ENCODE results near the gene ABCB11.
"Not testable (repeated sequence)": the region's sequence is repeated elsewhere in the genome, so short reads cannot be mapped to it uniquely, and the experiment has no call there.

ABCB11 gene

DNA sequence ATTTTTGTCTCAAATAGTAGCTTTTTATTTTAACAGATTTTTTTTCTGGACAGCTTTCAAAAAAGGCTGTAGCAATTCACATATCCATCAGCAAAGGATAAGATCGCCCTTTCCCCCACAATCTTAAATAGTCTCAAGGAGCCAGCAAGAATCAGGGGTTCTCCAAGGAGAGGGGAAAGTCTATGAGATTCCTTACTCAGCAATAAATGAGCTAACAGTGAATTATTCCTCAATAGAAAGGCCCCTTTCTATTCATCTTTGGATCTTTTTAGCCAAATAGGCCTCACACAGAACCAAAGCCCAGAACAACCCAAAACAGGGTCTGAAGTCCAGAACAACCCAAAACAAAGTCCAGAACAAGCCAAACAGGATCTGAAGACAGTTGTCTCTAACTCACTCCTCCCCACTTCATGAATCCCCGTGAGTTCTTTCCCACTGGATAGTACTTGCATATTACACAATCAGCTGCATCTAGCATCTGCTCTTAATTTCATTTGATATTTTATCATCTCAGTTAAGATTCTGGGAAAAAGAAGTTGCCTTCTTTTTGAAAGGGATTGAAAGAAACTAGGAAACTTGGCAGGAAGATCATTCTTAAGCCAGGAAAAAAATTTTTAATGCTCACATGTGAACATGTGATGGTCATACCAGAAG is 34.9 kb upstream of the ABCB11 start:
- no peaks in the 10 kb centered on the region for H3K9me3 ChIP-seq (ENCODE audit: control insufficient read depth, insufficient read depth, low read depth, low read length)
- H3K27ac ChIP-seq (ENCODE audit: low read depth, low read length), result no peak overlapping the region
- H3K9ac ChIP-seq (ENCODE audit: low read length), result no peak overlapping the region
- no peaks in the 10 kb centered on the region for H3K4me1 ChIP-seq (ENCODE audit: control insufficient read depth, insufficient read depth, low read length)
- H3K27me3 ChIP-seq (ENCODE audit: control insufficient read depth, insufficient read depth, low read length), result no peaks in the 10 kb centered on the region
- H3K4me3 ChIP-seq (ENCODE audit: low read depth, low read length), result no peak overlapping the region
- H3K36me3 ChIP-seq (ENCODE audit: control insufficient read depth, insufficient read depth, low read length), result no peaks in the 10 kb centered on the region

DNA sequence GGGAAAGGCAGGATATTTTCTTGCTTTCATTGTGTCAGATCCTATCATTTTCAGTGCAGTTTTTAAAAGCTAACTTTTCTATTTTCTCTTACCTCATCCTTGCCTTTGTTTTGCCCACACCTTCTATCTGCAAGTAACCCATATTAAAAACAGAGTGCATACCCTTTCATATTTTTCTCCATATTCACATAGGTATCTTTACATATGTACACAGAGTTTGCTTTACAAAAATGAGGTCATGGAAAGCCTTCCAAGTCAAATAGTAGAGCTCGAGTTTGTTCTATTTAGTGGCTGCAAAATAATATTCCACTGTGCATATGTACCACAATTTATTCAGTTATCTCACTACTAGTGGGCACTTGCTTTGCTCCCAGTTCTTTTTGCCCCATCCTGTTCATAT is 34.3 kb upstream of the ABCB11 start:
- no peak overlapping the region for H3K27ac ChIP-seq (ENCODE audit: low read depth, low read length)
- no peak overlapping the region for H3K4me3 ChIP-seq (ENCODE audit: low read depth, low read length)
- no peaks in the 10 kb centered on the region for H3K4me1 ChIP-seq (ENCODE audit: control insufficient read depth, insufficient read depth, low read length)
- no peaks in the 10 kb centered on the region for H3K27me3 ChIP-seq (ENCODE audit: control insufficient read depth, insufficient read depth, low read length)
- H3K9me3 ChIP-seq (ENCODE audit: control insufficient read depth, insufficient read depth, low read depth, low read length), result no peaks in the 10 kb centered on the region
- no peak overlapping the region for H3K9ac ChIP-seq (ENCODE audit: low read length)
- H3K36me3 ChIP-seq (ENCODE audit: control insufficient read depth, insufficient read depth, low read length), result no peaks in the 10 kb centered on the region

DNA sequence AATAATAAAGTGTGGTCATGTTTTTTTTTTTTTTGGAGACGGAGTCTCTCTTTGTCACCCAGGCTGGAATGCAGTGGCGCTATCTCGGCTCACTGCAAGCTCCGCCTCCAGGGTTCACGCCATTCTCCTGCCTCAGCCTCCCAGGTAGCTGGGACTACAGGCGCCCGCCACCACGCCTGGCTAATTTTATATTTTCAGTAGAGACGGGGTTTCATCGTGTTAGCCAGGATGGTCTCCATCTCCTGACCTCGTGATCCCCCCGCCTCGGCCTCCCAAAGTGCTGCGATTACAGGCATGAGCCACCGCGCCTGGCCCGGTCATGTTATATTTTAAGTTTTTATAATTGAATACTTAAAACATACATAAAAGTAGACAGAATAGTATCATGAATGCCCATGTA is 33.1 kb upstream of the ABCB11 start:
- H3K4me1 ChIP-seq (ENCODE audit: control insufficient read depth, insufficient read depth, low read length); H3K36me3 ChIP-seq (ENCODE audit: control insufficient read depth, insufficient read depth, low read length); H3K27ac ChIP-seq (ENCODE audit: low read depth, low read length); H3K27me3 ChIP-seq (ENCODE audit: control insufficient read depth, insufficient read depth, low read length); H3K4me3 ChIP-seq (ENCODE audit: low read depth, low read length); H3K9ac ChIP-seq (ENCODE audit: low read length); H3K9me3 ChIP-seq (ENCODE audit: control insufficient read depth, insufficient read depth, low read depth, low read length): not testable (repeated sequence)

DNA sequence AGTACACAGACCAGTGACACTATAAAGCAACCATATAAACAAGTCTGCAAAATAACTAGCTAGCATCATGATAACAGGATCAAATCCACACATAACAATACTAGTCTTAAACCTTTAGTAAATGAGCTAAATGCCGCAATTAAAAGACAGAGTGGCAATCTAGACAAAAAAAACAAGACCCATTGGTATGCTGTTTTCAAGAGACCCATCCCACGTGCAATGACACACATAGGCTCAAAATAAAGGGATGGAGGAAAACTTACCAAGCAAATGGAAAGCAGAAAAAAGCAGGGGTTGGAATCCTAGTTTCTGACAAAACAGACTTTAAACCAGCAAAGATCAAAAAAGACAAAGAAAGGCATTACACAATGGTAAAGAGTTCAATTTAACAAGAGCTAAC is 23.5 kb upstream of the ABCB11 start:
- not testable (repeated sequence) for H3K4me1 ChIP-seq (ENCODE audit: control insufficient read depth, insufficient read depth, low read length); H3K4me3 ChIP-seq (ENCODE audit: low read depth, low read length); H3K27me3 ChIP-seq (ENCODE audit: control insufficient read depth, insufficient read depth, low read length); H3K9ac ChIP-seq (ENCODE audit: low read length); H3K36me3 ChIP-seq (ENCODE audit: control insufficient read depth, insufficient read depth, low read length); H3K27ac ChIP-seq (ENCODE audit: low read depth, low read length)
- H3K9me3 ChIP-seq (ENCODE audit: control insufficient read depth, insufficient read depth, low read depth, low read length), result peaks cover 20% of the 10 kb centered on the region

DNA sequence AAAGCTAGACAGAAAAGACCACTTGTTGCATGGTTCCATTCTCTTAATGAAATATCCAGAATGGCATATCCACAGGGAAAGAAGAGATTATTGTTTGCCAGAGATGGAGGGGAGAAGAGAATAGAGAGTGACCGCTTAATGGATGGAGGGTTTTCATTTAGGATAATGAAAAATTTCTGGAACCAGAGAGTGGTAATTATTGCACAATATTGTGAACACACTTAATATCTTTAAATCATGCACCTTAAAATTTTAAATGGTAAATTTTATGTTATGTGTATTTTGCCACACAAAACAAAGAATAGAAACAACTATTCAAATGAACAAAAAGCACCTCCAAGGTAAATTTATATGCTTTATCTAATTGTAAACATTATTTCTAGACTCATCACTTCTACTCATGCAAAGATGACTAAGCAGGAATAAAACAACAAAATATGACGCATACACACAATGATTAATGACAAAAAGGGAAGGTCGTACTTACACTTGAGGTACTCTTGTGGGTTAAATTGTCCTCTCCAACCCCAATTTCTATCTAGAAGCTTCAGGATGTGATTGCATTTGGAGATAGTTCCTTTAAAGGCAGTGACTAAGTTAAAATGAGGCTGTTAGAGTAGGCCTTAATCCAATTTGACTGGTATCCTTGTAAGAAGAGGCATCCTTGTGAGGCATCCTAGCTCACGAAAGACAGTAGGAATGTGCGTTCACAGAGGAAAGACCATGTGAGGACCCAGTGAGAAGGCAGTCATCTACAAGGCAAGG is 19.5 kb upstream of the ABCB11 start:
- peaks cover 15% of the 10 kb centered on the region for H3K9me3 ChIP-seq (ENCODE audit: control insufficient read depth, insufficient read depth, low read depth, low read length)
- H3K27ac ChIP-seq (ENCODE audit: low read depth, low read length), result no peak overlapping the region
- H3K36me3 ChIP-seq (ENCODE audit: control insufficient read depth, insufficient read depth, low read length), result no peaks in the 10 kb centered on the region
- no peak overlapping the region for H3K4me3 ChIP-seq (ENCODE audit: low read depth, low read length)
- H3K27me3 ChIP-seq (ENCODE audit: control insufficient read depth, insufficient read depth, low read length), result no peaks in the 10 kb centered on the region
- no peak overlapping the region for H3K9ac ChIP-seq (ENCODE audit: low read length)
- H3K4me1 ChIP-seq (ENCODE audit: control insufficient read depth, insufficient read depth, low read length), result no peaks in the 10 kb centered on the region

DNA sequence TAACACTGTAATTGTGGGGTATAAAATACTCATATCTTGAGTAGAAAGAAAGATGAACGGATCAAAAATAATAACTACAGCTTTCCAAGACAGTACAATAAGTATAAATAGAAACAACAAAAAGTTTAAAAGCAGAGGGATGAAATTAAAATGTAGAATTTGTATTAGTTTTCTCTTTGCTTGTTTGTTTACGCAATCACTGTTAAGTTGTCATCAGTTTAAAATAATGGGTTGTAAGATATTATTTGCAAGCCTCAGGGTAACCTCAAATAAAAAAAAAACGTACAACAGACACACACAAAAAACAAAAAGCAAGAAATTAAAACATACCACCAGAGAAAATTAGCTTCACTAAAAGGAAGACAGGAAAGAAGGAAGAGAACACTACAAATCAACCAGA is 18.0 kb upstream of the ABCB11 start:
- H3K4me1 ChIP-seq (ENCODE audit: control insufficient read depth, insufficient read depth, low read length), result no peaks in the 10 kb centered on the region
- peaks cover 6% of the 10 kb centered on the region; the same call in 1 of the 2 replicates for H3K9me3 ChIP-seq (ENCODE audit: control insufficient read depth, insufficient read depth, low read depth, low read length)
- H3K9ac ChIP-seq (ENCODE audit: low read length), result no peak overlapping the region
- H3K27me3 ChIP-seq (ENCODE audit: control insufficient read depth, insufficient read depth, low read length), result no peaks in the 10 kb centered on the region
- no peak overlapping the region for H3K27ac ChIP-seq (ENCODE audit: low read depth, low read length)
- H3K36me3 ChIP-seq (ENCODE audit: control insufficient read depth, insufficient read depth, low read length), result no peaks in the 10 kb centered on the region
- no peak overlapping the region for H3K4me3 ChIP-seq (ENCODE audit: low read depth, low read length)

DNA sequence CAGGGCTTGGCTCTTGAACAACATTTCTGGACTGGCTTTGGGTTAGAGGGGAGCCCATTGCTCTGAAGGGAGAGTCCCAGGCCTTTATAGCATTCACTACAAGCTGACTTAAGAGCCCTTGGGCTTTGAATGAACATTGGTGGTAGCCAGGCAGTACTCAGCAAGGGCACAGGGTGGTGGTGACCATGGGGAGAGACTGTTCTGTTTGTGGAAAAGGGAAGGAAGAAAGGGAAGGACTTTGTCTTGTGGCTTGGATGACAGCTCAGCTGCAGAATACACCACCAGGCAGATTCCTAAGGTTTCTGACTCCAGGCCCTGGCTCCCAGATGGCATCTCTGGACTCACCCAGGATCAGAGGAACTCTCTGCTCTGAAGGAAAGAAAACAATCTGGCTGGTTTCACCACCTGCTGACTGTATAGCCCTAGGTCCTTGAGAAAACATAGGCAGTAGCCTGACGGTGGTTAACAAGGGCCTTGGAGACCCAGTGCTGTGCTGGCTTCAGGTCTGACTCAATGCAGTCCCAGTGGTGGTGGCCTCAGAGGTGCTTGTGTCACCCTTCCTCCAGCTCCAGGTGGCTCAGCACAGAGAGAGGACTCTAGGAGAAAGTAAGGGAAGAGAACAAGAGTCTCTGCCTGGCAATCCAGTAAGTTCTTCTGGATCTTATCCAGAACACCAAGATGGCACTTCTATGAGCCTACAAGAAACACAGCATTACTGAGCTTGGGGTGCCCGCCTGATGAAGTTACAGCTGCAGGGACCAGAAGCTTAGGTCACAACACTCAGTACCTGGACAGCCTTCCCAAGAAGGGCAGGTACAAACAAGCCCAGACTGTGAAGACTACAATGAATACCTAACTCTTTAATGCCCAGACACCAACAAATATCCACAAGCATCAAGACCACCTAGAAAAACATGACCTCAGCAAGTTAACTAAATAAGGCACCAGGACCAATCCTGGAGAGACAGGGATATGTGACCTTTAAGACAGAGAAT is 16.4 kb upstream of the ABCB11 start:
- H3K36me3 ChIP-seq (ENCODE audit: control insufficient read depth, insufficient read depth, low read length), result no peaks in the 10 kb centered on the region
- H3K4me1 ChIP-seq (ENCODE audit: control insufficient read depth, insufficient read depth, low read length), result no peaks in the 10 kb centered on the region
- H3K9me3 ChIP-seq (ENCODE audit: control insufficient read depth, insufficient read depth, low read depth, low read length), result peaks cover 9% of the 10 kb centered on the region; the same call in 1 of the 2 replicates
- H3K27ac ChIP-seq (ENCODE audit: low read depth, low read length), result no peak overlapping the region
- no peak overlapping the region for H3K4me3 ChIP-seq (ENCODE audit: low read depth, low read length)
- H3K9ac ChIP-seq (ENCODE audit: low read length), result no peak overlapping the region
- no peaks in the 10 kb centered on the region for H3K27me3 ChIP-seq (ENCODE audit: control insufficient read depth, insufficient read depth, low read length)

DNA sequence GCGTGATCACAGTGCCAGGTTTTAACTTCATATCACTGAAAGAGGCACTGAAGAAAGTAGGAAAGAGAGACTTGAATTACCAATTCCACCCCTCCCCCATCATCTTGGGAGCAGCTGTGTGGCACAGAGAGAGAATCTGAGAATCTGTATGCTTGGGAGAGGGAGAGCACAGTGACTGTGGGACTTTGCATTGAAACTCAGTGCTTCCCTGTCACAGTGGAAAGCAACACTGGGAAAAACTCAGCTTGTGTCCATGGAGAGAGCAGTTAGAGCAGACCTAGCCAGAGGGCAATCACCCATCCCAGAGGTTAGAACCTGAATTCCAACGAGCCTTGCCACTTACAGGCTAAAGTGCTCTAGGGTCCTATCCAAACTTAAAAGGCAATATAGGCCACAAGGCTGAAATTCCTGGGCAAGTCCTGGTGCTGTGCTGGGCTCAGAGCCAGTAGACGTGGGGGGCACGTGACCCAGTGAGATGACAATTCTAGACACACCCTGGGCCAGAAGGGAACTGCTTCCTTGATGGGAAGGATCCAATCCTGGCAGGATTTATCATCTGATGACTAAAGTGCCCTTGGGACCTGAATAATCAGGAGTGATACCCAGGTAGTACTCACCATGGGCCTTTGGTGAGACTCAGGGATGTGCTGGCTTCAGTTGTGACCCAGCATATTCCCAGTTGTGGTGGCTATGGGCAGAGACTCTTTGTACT is 15.5 kb upstream of the ABCB11 start:
- Histone ChIP-seq H3K4me1 (ENCODE audit: control insufficient read depth, insufficient read depth, low read length) (no peaks in the 10 kb centered on the region), H3K27me3 (ENCODE audit: control insufficient read depth, insufficient read depth, low read length) (no peaks in the 10 kb centered on the region), H3K4me3 (ENCODE audit: low read depth, low read length) (no peak overlapping the region), H3K27ac (ENCODE audit: low read depth, low read length) (no peak overlapping the region), H3K9me3 (ENCODE audit: control insufficient read depth, insufficient read depth, low read depth, low read length) (peaks cover 14% of the 10 kb centered on the region; the same call in 1 of the 2 replicates), H3K36me3 (ENCODE audit: control insufficient read depth, insufficient read depth, low read length) (no peaks in the 10 kb centered on the region), H3K9ac (ENCODE audit: low read length) (no peak overlapping the region)

DNA sequence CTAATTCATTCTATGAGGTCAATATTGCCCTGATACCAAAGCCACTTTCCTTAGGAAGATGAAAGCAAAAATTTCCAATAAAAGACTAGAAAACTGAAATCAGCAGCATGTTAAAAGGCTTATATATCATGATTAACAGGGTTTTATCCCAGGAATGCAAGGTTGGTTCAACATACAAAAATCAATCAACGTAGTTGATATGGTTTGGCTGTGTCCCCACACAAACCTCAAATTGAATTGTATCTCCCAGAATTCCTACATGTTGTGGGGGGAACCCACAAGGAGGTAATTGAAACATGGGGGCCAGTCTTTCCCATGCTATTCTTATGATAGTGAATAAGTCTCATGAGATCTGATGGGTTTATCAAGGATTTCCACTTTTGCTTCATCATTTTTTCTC is 11.7 kb upstream of the ABCB11 start:
- H3K9me3 ChIP-seq (ENCODE audit: control insufficient read depth, insufficient read depth, low read depth, low read length), result peaks cover 14% of the 10 kb centered on the region; the same call in 1 of the 2 replicates

DNA sequence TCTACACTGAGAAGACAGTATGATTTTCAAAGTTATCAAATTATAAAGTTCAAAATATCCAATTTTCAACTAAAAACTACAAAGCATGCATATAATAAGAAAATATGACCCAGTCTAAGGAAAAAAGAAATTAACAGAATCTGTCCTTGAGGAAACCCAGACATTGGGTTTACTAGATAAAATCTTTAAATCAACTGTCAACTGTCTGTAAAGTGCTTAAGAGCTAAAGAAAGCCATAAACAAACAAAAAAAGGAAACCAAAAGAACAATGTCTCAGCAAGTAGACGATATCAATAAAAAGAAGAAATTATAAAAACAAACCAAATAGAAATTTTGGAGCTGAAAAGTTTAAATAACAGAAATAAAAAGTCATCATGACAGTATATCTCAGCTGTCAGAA is 10.5 kb upstream of the ABCB11 start:
- no peaks in the 10 kb centered on the region for H3K27me3 ChIP-seq (ENCODE audit: control insufficient read depth, insufficient read depth, low read length)
- peaks cover 14% of the 10 kb centered on the region; the same call in 1 of the 2 replicates for H3K9me3 ChIP-seq (ENCODE audit: control insufficient read depth, insufficient read depth, low read depth, low read length)
- H3K4me1 ChIP-seq (ENCODE audit: control insufficient read depth, insufficient read depth, low read length), result no peaks in the 10 kb centered on the region; the same call in 1 of the 2 replicates
- H3K4me3 ChIP-seq (ENCODE audit: low read depth, low read length), result no peak overlapping the region
- H3K9ac ChIP-seq (ENCODE audit: low read length), result no peak overlapping the region
- no peaks in the 10 kb centered on the region for H3K36me3 ChIP-seq (ENCODE audit: control insufficient read depth, insufficient read depth, low read length)
- H3K27ac ChIP-seq (ENCODE audit: low read depth, low read length), result no peak overlapping the region

More for the DNA sequence above, 11.7 kb upstream of the ABCB11 start:
- no peak overlapping the region for H3K4me3 ChIP-seq (ENCODE audit: low read depth, low read length)
- H3K36me3 ChIP-seq (ENCODE audit: control insufficient read depth, insufficient read depth, low read length), result no peaks in the 10 kb centered on the region
- H3K27me3 ChIP-seq (ENCODE audit: control insufficient read depth, insufficient read depth, low read length), result no peaks in the 10 kb centered on the region
- no peak overlapping the region for H3K27ac ChIP-seq (ENCODE audit: low read depth, low read length)
- H3K4me1 ChIP-seq (ENCODE audit: control insufficient read depth, insufficient read depth, low read length), result no peaks in the 10 kb centered on the region; the same call in 1 of the 2 replicates
- H3K9ac ChIP-seq (ENCODE audit: low read length), result no peak overlapping the region

Measured in HUES6 (cell line).